Measurements from ENCODE around the gene SH3PXD2A. TPM values are rescaled to one million over a fixed set of nuclear protein-coding genes. Genes with fewer than 3 reads are reported as not detected.

SH3PXD2A gene
- total and polyA plus RNA-seq, 2 of the 4 experiments (the other 2 are of a cell fraction): 6.3 to 23.0 TPM

GRCh38 chr10:103756277-103756869, 99.0 kb downstream of the SH3PXD2A start:
- Histone ChIP-seq H2BK20ac (ENCODE audit: low read depth, low read length) (0 out of 2 replicates have a peak overlapping the region, but pooled peaks have one; percentile 12), H3K18ac (ENCODE audit: low read depth, low read length) (no peak overlapping the region), H3K9me3 (ENCODE audit: control insufficient read depth, insufficient read depth, low read length) (no peaks in the 10 kb centered on the region), H2BK15ac (ENCODE audit: low read depth, low read length) (no peak overlapping the region), H4K5ac (ENCODE audit: low read depth, low read length) (no peak overlapping the region), H3K4me1 (ENCODE audit: control insufficient read depth, insufficient read depth, low read length) (peaks cover 28% of the 10 kb centered on the region), H3K36me3 (ENCODE audit: control insufficient read depth, insufficient read depth, low read length) (no peaks in the 10 kb centered on the region), H3K27ac (ENCODE audit: insufficient read depth, low read length) (no peak overlapping the region), H4K8ac (ENCODE audit: low read depth in 2 of 2, low read length in 2 of 2) (no peak overlapping the region), H3K4me2 (ENCODE audit: low read depth, low read length) (no peak overlapping the region), H3K4ac (ENCODE audit: low read depth, low read length) (peak overlapping the region; percentile 74), H3K79me1 (ENCODE audit: low read depth in 1 of 2, low read length in 2 of 2) (peaks cover 6 to 34% of the 10 kb centered on the region in 2 experiments; a peak in 2 of 4 replicates), H2BK120ac (ENCODE audit: low read depth, low read length) (no peak overlapping the region), H3K56ac (ENCODE audit: extremely low read depth, insufficient read depth, low read length) (no peak overlapping the region), H4K91ac (ENCODE audit: insufficient read depth, low read depth, low read length) (no peak overlapping the region), H2AFZ (replicated peaks; ENCODE audit: low read length, poor library complexity) (no peak overlapping the region), H3K27me3 (ENCODE audit: control insufficient read depth, insufficient read depth, low read length) (no peaks in the 10 kb centered on the region), H2BK5ac (ENCODE audit: low read depth, low read length, poor library complexity, severe bottlenecking) (no peak overlapping the region), H3K23ac (ENCODE audit: low read depth, low read length) (no peak overlapping the region), H2AK9ac (replicated peaks; ENCODE audit: low read depth, low read length, poor library complexity) (peak overlapping the region; percentile 9), H2AK5ac (ENCODE audit: low read depth, low read length) (peak overlapping the region; percentile 87), H3K4me3 (ENCODE audit: insufficient read depth, low read depth, low read length) (no peak overlapping the region), H3K9me1 (ENCODE audit: insufficient read depth, low read length) (peaks cover 24% of the 10 kb centered on the region), H4K20me1 (ENCODE audit: insufficient read depth, low read length) (peaks cover 6% of the 10 kb centered on the region; the same call in 1 of the 2 replicates), H3K9ac (ENCODE audit: low read depth, low read length) (no peak overlapping the region), H3K14ac (replicated peaks; ENCODE audit: low read depth, low read length) (peak overlapping the region; percentile 41; the same call in 1 of the 2 replicates)
- intact Hi-C loops (cut with micrococcal nuclease): no loop called here
- WGBS, 2 experiments (ENCODE audit: extremely low coverage in 2 of 2, insufficient read length in 1 of 2): 40% methylated on average over 1 of the region's 8 CpGs; no CpG with 5 or more reads in 1 of the 2 experiments
- no peak for DNase-seq
- in situ Hi-C loops (cut with MboI; ENCODE audit: low sequenced_read_pairs): no loop called here
- dilution Hi-C loops (cut with HindIII; ENCODE audit: low sequenced_read_pairs, unreplicated experiment): no loop called here
- no TSS peak for BruUV-seq (replicated peaks)
- no peak for TF ChIP-seq BHLHE40 (IDR thresholded peaks at IDR 0.05; ENCODE audit: low read depth, low read length)
- no peak for TF ChIP-seq MAZ (IDR thresholded peaks at IDR 0.05; ENCODE audit: borderline replicate concordance, low read depth, low read length)
- TF ChIP-seq CEBPB (IDR thresholded peaks at IDR 0.05; ENCODE audit: low read depth, low read length): no peak
- TF ChIP-seq RCOR1 (IDR thresholded peaks at IDR 0.05; ENCODE audit: insufficient replicate concordance, low read length): no peak
- POLR2A ChIA-PET (ENCODE audit: unreplicated experiment): no interaction called here
- no peak for ATAC-seq (ENCODE audit: low read depth)
- CTCF ChIA-PET: no interaction called here
